CD4-positive, alpha-beta T cell treated with Interferon gamma for 1 hour (primary cell): ENCODE results near the gene TMEM236.

ENCODE experiments used
- DNase-seq: peaks from one replicate; pipeline ENCODE4 v3.0.0-alpha.2; 2020

Gene TMEM236

DNA sequence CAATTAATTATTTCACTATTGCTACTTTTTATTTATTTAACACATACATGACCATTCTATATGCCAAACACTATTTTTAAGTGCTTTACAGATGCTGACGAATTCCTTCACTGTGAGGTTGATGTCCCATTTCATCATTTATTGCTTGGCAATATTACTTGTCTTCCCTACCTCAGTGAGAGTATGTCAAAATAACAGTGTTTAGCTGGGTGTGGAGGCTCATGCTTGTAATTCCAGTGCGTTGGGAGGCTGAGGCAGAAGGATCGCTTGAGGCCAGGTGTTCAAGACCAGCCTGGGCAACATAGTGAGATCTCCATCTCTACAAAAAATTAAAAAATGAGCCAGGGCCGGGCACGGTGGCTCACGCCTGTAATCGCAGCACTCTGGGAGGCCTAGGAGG lies 37.4 kb downstream of the TMEM236 start:
- no peak for DNase-seq

DNA sequence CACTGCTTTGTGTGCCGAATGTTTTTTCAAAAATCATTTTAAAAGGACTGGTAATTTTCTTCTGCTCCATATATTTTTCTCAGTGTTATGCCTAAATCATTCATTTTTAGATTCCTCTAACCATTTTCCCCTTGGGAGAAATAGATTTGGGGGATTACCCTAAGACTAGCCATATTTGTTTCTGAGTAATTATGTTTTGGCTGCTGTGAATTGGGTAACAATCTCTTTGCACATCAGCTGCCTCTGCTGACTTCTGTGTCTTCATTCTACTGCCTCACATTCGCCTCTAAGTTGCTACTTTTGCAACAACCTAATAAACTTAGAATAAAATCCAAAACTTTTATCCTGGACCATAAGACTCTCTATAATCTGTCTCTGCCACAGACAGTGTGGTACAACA lies 38.6 kb downstream of the TMEM236 start:
- no peak for DNase-seq

DNA sequence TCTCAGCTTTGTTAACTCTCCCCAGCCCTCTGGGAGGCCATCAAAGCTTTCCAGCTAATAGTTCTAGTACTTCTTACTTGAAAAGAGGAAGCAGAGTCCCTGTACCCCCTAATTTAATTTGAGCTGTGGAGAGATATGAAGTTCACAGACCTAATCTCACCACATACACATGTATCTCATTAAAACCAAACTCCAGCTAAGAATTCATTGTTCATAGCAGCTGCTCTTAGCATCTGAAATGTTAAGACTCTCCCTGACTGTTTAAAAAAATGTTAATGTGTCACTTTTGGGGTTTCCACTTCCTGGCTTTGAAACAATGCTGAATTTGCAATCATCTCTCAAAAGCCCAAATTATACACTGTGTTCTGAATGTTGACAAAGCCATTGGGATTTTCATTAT lies 41.0 kb downstream of the TMEM236 start:
- no peak for DNase-seq

DNA sequence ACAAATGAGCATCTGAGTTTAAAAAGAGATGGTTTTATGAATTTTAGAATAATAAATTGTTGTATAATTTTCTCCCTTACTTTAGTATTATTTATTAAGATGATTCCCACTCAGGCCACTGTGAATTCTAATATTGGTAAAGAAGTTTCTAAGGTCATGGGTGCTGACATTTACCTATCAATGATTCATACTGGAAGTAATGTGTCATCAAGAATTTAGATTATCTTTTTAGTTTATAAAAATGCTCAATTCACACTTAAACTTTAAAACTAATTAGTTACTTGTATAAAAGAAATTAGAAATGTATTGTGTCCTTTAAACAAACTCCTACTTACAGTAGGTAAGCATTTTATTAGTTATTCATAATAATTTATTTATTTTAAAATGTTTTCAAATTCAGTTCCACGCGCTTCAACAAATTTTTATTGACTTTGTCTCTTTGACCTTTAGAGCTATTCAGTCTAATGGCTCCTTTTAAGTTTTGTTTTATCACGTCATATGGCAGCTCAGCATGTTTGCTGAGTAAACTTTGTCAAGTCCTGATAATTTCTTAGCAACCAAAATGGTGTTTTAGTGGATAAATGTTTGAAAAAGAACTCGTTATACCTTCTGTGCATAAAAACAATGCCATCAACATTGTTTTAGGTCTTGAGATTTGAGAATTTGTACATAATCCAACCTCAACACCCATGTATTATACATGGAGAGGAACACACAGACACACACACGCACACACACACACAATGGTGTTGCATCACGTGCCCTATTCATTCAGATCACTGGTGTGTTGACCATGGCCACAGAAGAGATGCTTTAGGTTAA lies 42.0 kb downstream of the TMEM236 start:
- no peak for DNase-seq

DNA sequence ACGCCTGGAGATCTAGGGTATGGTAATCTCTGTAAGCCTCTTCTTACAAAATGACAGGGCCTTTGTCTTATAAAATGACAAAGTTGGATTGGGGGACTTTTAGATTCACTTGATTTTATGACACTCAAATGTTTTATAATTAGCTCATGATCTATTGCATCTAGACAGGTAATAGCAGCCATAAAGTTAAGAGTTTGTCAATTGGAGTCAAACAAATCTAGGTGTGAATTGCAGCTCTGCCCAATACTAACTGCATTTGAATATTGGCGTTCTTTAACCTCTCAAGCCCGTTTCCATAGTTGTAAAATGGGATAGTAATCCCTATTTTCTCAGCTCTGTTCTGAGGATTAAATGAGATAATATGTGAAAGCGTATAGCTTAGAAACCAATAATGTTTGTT lies 43.1 kb downstream of the TMEM236 start:
- no peak for DNase-seq

DNA sequence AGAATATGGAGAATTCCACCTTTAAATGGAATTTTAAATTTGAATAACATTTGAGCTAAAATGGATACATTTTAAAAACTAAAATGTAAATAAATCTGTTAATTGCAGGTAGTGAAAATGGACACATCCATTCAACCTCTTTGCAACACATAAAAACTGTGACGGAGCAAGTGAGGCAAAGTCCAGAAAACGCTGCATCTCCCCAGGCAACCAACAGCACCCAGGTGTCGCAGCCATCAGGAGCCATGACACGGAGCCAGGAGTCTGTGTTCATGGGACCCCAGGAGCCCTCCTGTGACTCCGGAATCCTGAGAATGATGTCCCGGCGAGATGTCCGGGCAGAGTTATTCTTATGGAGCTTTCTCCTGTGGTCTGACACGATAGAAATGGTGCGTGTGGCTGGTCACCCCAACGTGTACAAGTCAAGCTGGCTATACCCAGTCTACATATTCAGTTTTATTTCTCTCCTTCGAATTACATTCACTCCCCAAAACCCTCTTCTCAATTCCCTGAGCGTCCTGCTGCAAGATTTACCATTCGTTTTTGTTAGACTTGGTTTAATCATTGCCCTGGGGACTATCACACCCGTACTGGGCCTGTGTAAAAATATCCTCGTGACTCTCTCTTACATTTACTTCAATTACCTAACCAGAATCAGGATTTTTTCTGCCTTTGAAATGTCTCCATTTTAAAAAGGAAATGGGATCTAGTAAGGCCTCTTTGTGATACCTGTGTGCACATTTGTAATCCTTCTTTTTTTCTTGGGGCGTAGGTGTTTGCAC lies 44.0 kb downstream of the TMEM236 start:
- DNase-seq: no peak

DNA sequence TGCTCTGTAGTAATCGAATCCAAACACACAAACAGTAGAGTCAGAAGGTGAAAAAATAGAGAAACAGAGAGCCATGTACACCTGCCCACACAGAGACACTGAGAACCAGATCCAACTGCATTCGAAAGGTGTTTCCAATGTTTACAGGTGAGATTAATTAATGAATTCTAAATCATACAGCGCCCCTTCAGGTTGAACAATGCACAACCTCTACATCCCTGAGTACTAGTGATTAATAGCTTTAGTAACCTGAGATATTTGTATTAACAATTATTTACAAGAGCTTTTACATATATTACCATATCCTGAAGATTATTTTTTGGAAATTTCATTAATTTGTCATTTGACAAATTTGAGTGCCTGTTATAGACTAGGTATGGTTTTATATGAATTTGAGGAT lies 49.5 kb downstream of the TMEM236 start:
- DNase-seq: no peak

DNA sequence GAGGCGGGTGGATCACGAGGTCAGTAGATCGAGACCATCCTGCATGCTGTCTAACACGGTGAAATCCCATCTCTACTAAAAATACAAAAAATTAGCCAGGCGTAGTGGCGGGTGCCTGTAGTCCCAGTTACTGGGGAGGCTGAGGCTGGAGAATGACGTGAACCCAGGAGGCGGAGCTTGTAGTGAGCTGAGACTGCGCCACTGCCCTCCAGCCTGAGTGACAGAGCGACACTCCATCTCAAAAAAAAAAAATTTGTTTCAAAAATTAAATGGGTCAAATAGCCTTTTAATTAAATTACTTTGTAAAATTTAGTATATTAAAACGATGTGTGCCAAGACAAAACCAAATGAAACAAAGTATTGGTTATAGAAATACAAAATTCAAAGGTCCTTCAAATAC lies 50.3 kb downstream of the TMEM236 start:
- no peak for DNase-seq

DNA sequence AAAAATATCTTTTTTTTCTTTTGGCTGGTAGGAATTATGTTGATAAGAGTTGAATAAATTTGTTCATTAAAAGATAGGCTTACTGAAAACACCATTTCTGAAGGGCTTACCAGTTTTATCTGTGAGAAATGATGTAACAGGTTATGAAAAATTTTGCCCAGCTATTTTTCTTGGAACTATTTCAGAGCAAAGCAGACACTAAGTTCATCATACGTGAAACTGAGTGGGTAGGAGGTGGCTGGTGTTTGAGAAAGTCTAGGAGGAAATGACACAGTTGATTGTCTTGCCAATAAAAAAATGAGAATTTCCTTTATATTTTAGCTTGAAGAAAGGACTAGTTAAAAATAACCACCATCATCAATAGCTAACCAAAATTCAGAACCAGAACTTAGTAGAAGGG lies 51.0 kb downstream of the TMEM236 start:
- DNase-seq: no peak

DNA sequence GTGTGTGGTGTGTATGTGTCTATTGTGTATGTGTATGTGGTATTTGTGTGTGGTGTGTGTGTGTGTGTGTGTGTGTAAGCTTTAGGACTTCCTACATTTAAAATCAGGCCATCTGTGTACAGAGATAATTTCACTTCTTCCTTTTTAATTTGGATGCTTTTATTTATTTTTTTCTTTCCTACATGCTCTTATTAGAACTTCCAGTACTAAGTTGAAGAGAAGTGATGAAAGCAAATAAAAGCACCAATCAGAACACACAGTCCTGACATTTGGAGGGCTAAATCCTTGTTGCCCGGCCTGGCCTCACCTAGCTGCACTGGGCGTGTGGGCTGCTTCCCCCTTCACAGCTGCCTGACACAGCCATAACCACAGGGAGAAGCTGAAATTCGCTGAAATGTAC lies 53.3 kb downstream of the TMEM236 start:
- DNase-seq: no peak

DNA sequence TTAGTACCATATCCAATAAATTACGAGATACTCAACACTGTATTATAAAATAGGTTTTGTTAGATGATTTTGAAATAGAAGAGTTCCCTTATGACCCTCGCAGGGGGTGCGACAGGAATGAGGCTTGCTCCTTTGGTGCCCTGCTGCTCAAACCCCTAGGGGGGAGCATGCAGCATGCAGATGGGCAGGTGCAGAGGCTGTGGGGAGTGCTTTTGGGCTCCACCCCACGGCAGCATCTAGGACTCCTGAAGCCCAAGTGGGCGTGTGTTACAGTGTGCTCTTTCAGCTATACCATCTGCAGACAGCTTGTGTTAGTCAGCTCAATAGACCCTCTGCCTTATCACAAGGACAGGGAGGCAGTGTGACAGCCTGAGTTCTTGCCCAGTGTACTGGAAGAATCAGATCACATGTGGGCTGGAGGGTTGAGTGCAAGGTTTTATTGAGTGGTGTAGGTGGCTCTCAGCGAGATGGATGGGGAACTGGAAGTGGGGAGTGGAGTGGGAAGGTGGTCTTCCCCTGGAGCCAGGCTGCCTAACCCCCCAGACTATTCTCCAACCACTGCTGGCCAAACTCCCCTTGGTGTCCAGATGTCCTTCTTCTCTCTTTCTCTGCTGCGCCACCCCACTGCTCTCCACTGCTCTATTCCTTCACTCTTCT lies 54.0 kb downstream of the TMEM236 start:
- no peak for DNase-seq

DNA sequence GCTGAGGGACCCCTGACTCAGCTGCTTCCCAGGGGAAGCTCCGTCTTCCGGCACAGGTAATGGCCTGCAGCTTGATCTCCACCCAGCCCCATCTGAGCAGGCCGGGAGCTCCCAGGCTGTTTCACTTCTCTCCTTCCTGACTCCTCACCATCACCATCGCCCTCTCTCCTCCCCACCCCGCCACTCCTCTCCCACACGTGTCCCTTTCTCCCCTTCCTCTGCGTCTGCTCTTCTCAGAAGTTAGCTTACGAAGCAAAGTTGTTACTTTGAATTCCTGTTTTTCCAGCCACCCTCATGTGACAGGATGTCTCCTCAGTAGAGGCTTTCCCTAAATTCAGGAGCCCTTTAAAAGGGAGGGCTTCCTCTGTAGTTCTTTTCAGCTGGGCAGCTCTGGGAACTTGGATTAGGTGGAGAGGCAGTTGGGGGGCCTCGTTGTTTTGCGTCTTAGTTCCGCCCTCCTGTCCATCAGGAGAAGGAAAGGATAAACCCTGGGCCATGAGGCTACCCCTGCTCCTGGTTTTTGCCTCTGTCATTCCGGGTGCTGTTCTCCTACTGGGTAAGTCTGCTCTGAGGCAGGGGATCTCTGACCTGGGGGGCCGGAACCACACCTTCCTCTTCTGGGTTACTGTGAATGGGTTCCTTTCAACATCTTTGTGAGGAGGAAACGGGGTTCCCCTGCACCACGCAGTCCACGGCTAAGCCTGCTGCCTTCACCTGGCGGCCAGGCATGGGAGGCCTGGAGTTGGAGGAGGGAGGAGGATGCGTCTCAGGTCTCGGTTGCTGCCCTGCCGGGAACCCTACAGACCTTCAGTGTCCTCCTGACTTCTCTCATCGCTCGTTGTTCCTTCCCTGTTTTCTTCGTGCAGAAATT lies 57.2 kb downstream of the TMEM236 start, which contains the start of gene MRC1:
Gene MRC1 (plus strand): TSS at position 378 of the 871 bp plus-strand sequence. CDS start 118 bp downstream, at position 496.
- DNase-seq: peak; percentile 10

DNA sequence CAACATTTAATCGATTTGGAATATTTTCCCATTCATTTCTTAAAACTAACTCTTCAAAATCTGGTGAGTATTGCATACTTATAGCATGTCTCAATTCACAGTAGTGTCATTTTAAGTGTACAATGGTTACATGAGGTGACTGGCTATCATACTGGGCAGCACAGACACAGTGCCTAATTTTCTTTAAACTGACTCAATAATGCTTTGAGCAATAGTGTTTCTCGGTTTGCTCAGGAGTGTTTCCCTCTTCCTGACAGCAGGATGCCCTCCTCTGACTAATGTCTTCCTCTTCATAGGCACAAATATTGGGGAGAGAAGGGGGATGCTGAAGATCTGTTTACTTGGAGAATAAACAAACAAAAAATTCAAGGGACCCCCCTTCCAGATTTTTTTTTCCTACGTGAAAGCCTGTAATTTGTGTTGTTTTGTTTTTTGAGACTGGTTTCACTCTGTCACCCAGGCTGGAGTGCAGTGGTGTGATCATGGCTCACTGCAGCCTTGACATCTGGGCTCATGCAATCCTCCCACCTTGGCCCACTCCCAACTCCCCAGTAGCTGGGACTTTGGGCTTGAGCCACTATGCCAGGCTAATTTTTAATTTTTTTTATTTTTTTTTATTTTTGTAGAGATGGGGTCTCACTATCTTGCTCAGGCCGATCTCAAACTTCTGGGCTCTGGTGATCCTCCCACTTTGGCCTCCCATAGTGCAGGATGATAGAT lies 59.3 kb downstream of the TMEM236 start:
- no peak for DNase-seq

DNA sequence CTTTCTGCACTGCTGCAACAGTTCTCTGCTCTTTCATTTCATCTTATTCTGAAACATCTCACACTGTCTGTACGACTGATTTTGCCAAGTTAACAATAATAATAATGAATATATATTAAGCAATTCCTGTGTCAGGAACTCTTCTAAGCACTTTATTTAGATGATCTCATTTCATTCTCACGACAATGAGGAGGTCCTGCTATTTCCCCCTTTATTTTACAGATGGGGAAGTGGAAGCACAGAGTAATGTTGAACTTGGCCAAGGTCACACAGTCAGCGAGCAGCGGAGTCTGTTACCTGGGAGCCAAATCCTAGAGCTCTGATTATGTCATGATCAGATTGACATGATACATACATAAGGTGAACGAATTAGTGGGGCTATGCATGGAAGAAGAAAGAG lies 63.0 kb downstream of the TMEM236 start:
- DNase-seq: no peak

DNA sequence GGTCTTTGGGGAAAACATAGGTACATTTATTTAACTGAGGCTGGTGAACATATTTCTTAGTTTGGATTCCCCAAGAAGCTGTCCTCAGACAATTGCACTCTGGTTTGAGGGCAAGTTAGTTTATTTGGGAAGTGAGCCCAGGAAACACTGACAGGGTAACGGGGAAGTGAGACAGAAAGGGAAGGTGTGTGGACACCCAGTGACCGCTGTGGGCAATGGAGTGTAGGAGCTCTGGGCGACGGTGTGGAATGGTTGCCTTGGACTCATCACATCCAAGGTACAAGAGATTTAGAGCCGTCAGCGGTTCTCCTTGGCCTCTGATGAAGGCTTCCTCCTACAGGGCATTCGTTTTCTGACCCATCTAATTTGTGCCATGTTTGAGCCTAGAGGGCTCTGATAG lies 64.2 kb downstream of the TMEM236 start:
- no peak for DNase-seq

DNA sequence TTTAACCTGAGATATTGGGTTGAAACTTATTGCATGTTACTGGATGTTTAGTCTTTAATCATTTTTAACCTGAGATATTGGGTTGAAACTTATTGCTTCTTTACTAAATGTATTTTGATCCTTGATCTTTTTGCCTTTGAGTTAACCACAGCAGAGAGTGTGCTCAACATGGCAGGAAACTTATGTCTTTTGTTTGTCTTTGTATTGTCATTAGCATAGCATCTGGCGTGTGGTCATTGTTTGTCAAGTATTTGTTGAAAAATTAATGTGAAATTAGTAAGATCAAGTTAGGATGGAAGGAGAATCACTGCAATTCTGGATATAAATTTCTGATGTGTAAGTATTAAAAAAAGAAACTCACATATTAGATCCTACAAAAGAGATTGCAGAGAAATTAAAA lies 65.3 kb downstream of the TMEM236 start:
- DNase-seq: no peak

DNA sequence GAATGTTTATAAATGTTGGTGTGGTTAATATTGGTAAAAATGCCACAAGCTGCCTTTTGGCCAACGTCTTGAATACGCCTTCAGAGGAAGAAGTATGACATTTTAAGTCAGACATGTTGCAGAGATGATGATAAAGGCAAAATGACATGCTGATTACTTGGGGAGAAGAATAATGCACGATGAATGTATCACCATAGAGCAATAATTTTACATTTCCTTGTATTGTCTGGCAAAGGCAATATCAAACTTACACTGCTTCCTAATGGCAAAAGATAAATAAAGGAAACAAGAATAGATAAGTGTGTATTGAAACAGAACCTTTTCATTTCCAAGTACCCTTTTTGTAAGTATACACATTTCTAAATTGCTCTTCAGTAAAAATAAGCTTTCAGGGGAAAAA lies 65.8 kb downstream of the TMEM236 start:
- no peak for DNase-seq

DNA sequence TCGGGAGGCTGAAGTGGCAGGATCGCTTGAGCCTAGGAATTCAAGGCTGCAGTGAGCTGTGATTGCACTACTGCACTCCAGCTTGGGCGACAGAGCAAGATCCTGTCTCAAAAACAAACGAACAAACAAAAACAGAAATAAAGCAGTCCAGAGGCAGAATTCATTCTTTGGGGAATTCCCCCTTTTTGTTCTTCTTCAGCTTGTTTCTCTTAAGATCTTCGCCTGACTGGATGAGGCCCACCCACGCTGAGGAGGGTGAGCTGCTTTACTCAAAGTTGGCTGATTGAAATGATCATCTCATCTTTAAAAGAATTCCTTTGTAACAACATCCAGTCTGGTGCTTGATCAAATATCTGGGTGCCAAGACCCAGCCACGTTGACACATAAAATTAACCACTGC lies 67.8 kb downstream of the TMEM236 start:
- DNase-seq: no peak

DNA sequence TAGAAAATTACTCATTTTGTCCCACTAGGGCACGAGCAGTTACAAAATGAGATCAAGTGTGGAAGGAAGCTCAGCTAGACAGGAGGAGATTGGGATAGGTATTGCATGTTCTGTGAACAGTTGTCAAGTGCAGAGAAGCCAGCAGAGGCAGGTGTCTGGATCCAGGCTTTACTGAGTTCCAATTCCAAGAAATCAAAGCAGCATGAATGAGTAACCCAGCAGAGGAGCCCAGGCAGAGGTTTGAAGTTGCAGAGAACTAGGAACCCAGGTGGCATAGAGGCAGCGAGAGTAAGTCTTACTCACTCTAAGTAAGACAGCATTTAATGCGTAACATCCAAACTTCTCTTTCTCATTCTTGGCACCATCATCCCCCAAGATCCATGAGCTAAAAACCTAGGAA lies 68.9 kb downstream of the TMEM236 start:
- DNase-seq: no peak

DNA sequence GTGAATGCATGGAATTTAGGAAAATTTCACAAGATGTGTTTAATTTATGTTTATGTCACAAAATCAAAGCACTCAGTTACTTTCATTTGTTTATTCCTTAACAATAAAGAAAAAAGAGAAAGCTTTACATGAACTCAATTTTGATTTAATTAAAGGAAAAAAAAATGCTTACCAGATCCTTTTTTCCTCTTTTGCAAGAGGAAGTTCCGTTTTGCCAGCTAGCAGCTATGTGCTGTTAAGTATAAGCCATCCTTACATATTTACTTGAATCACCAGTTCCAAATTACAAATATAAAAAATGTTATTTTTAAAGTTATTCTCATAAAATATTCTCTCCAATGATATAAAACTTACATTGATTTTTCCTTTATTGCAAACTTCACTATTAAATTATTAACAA lies 69.9 kb downstream of the TMEM236 start:
- DNase-seq: no peak

DNA sequence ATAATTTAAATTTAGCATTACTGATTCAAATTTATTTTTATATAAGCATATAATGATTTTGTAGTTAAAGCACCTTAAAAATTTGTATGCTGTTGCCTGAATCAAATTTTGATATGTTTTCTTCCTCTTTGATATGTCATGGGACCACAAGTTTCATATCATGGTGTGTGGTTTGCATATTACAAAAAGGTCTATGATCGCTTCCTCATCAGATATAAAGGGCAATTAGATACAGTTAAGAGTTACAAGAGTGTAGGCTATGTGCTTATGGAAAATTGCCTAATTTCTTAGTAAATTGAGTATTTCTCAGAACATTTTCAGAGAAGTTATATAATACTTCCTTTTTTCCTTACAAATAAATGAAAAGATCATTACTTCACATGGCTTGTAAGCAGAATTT lies 79.3 kb downstream of the TMEM236 start:
- DNase-seq: no peak

DNA sequence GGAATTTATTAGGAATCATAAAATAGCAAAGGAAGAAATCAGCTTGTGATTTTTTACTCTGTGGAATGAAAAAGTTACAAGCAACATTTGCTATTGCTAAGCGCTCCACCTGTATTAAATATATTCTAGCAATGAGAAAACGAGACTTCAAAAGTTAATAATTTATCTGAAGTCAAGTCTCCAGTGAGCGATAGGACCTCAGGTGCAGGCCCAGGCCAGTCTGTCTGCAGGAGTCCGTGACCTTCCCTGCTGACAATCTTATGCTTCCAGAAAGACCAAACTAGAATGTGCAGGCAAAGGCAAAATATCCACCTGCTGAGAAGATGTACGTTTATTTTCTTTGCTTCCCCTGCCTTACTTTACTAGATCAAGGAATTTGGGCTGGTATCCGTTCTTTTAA lies 79.9 kb downstream of the TMEM236 start:
- no peak for DNase-seq
